HFFc6 (cell line): ENCODE measurements around the gene MYRIP. TPM values are rescaled to one million over a fixed set of nuclear protein-coding genes. Genes with fewer than 3 reads are reported as not detected.

Experiments used
- DNase-seq: peaks from one replicate; pipeline ENCODE4 v3.0.0-alpha.2; 2018
- H3K27ac Mint-ChIP-seq: 2 replicates; pipeline ENCODE4 v1.8.0; 2020; ENCODE audit warnings: mild to moderate bottlenecking, mixed read lengths
- H3K27me3 Mint-ChIP-seq: 2 replicates; pipeline ENCODE4 v1.8.0; 2021; ENCODE audit warnings: mild to moderate bottlenecking, moderate library complexity, mixed read lengths; ENCODE audit not compliant: insufficient read depth
- H3K36me3 Mint-ChIP-seq: 2 replicates; pipeline ENCODE4 v1.8.0; 2021; ENCODE audit warnings: low read depth, mixed read lengths
- H3K4me1 Mint-ChIP-seq: 2 replicates; pipeline ENCODE4 v1.8.0; 2020; ENCODE audit warnings: low read depth, mixed read lengths
- H3K4me3 Mint-ChIP-seq: 2 replicates; pipeline ENCODE4 v1.8.0; 2020; ENCODE audit warnings: mild to moderate bottlenecking, moderate library complexity, mixed read lengths
- H3K9me3 Mint-ChIP-seq: 2 replicates; pipeline ENCODE4 v1.8.0; 2020; ENCODE audit warnings: mild to moderate bottlenecking, mixed read lengths
- total RNA-seq, 6 experiments: library from RNA; stranded (reverse); fragmentation: NEBNext Ultra II Directional; extraction: Animal tissue kit (Norgen Biotek cat#: 25700); gene quantifications; 2 replicates in 1 of 6; 3 replicates in 5 of 6; pipeline ENCODE4 v1.2.3, GENCODE V29; 2021
- TF ChIP-seq, protein P1 (sequence below): fragments of 200-600 bp; sonication (generic); IDR thresholded peaks from 2 replicates; pipeline ENCODE4 v1.5.0; 2021; ENCODE audit warnings: antibody characterized with exemption, mild to moderate bottlenecking

MYRIP gene
- total RNA-seq, 6 experiments from 2014 or later = 0.07 to 0.28 (median 0.13) TPM; not detected in 1

DNA sequence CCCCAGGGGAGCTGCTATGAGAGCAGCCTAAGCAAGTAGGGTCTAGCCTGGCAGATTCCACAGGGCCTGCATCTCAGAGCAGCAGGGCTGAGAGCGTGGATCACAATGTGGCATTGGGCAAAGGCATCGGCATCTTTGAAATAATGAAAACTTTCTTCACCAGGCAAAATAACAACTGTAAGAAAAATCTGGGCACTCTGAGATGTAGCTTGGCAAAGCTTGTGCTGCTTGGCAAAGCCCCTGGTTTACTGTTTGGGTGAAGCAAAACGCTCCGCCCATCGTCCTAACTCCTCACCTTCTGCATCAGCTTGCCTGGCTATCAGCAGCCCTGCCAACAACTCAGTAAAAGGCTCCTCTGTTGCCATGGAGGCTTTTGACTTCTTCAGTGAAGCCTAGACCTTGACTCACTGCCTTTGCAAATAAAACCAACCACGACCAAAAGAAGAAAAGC is 287.3 kb downstream of the MYRIP start:
- H3K36me3 Mint-ChIP-seq = no peaks in the 10 kb centered on the region
- peaks cover 8% of the 10 kb centered on the region; the same call in 1 of the 2 replicates for H3K9me3 Mint-ChIP-seq
- no peak overlapping the region; the same call in 1 of the 2 replicates for H3K4me3 Mint-ChIP-seq
- H3K27me3 Mint-ChIP-seq = no peaks in the 10 kb centered on the region; the same call in 1 of the 2 replicates
- H3K27ac Mint-ChIP-seq = peak overlapping the region; percentile 44
- H3K4me1 Mint-ChIP-seq = peaks cover 32% of the 10 kb centered on the region
- TF ChIP-seq, protein P1, sequence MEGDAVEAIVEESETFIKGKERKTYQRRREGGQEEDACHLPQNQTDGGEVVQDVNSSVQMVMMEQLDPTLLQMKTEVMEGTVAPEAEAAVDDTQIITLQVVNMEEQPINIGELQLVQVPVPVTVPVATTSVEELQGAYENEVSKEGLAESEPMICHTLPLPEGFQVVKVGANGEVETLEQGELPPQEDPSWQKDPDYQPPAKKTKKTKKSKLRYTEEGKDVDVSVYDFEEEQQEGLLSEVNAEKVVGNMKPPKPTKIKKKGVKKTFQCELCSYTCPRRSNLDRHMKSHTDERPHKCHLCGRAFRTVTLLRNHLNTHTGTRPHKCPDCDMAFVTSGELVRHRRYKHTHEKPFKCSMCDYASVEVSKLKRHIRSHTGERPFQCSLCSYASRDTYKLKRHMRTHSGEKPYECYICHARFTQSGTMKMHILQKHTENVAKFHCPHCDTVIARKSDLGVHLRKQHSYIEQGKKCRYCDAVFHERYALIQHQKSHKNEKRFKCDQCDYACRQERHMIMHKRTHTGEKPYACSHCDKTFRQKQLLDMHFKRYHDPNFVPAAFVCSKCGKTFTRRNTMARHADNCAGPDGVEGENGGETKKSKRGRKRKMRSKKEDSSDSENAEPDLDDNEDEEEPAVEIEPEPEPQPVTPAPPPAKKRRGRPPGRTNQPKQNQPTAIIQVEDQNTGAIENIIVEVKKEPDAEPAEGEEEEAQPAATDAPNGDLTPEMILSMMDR = no peak
- peak; percentile 57 for DNase-seq

DNA sequence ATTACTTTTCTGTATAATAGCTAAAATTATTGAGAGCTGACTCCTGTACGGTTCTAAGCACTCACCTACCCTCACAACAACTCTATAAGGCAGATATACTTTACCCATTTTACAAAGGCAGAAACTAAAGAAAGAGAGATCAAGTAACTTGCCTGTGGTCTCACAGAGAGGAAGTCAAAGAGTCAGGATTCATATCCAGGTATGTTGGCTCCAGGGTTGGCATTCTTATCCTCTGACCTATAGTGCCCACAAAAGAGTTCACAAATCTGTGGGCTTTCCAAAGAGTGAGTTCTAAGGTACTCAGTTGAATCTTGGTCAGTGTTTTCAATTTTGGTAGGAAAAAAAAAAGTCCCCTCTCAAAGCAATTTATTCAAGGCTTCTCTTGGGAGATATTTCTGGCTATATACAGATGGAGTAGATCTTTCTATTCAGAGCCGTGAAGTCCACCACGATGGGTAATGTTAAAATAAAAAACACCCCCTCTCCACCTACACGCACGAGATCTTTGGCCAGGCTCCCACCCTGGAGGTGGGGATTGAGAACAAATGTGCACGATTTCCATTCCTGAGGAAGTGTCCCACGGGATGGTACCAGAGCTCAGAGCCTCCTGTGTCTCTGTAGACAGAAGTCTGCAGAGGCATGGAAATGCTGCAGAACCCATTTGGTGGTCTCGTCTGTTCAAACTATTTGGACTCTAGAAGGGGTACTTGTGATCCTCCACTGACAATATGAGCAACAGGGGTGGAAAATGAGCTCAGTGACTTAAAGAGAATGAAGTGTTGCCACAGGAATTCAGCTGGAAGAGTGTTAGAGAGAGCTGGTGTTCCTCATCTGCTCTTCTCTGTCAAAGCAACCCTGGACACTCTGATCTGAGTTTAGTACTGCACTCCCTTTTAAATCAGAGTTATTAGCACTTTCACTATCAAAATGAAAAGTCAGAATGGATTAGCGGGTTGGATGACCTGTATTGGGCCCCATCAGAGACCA is 288.0 kb downstream of the MYRIP start:
- TF ChIP-seq, protein P1 = no peak
- no peak overlapping the region; the same call in 1 of the 2 replicates for H3K4me3 Mint-ChIP-seq
- no peak for DNase-seq
- peaks cover 32% of the 10 kb centered on the region for H3K4me1 Mint-ChIP-seq
- H3K9me3 Mint-ChIP-seq = peaks cover 8% of the 10 kb centered on the region; the same call in 1 of the 2 replicates
- peak overlapping the region; percentile 44 for H3K27ac Mint-ChIP-seq
- H3K27me3 Mint-ChIP-seq = peaks cover 1% of the 10 kb centered on the region; the same call in 1 of the 2 replicates
- H3K36me3 Mint-ChIP-seq = no peaks in the 10 kb centered on the region

DNA sequence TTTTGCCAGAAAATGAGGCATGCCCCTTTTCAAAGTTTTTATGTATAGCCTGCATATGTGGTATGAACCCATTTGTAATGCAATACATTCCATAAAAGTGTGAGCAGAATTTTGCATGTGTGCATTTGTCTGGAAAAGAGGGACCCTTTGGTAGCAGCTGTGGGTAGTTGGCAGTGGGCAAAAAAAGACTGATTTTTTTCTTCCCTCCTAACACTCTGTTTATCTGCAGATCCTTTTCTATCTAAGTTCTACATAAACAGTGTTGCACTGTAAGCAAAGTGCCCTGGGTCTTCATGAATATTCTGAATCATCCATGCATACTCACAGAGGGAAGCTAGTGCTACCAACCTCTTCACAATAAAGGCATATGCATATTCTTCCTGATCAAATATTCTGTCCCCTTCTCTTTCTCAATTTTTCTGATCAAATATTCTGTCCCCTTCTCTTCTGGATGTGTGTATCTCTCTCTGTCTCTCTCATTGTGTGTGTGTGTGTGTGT is 288.9 kb downstream of the MYRIP start:
- no peaks in the 10 kb centered on the region for H3K36me3 Mint-ChIP-seq
- no peak for DNase-seq
- no peak overlapping the region for H3K27ac Mint-ChIP-seq
- H3K9me3 Mint-ChIP-seq = peaks cover 8% of the 10 kb centered on the region; the same call in 1 of the 2 replicates
- H3K4me1 Mint-ChIP-seq = peaks cover 32% of the 10 kb centered on the region
- TF ChIP-seq, protein P1 = no peak
- H3K4me3 Mint-ChIP-seq = no peak overlapping the region
- peaks cover 7% of the 10 kb centered on the region for H3K27me3 Mint-ChIP-seq

DNA sequence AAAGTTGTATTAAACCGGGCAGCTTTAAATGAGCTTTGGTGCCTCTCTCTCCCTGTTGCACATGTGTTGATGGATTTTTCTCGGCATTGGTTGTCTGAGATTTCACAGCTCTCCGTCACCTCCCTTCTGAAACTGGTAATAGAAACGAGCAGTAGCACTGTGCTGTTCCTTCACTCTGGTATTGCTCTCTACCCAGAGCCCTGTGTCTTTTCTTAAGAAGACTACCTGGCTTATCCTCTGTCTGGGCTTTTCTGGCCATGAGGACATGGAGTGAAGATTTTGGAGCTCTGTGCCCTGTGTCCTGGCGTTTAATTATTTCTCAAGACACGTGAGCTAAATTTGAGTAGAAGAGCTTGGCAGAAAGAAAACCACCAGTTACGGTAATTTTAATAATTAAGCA is 290.5 kb downstream of the MYRIP start:
- Mint-ChIP-seq H3K27me3 (peaks cover 7% of the 10 kb centered on the region), H3K36me3 (no peaks in the 10 kb centered on the region), H3K4me3 (no peak overlapping the region), H3K4me1 (peaks cover 32% of the 10 kb centered on the region), H3K9me3 (peaks cover 8% of the 10 kb centered on the region; the same call in 1 of the 2 replicates), H3K27ac (no peak overlapping the region)
- TF ChIP-seq, protein P1 = no peak
- no peak for DNase-seq

DNA sequence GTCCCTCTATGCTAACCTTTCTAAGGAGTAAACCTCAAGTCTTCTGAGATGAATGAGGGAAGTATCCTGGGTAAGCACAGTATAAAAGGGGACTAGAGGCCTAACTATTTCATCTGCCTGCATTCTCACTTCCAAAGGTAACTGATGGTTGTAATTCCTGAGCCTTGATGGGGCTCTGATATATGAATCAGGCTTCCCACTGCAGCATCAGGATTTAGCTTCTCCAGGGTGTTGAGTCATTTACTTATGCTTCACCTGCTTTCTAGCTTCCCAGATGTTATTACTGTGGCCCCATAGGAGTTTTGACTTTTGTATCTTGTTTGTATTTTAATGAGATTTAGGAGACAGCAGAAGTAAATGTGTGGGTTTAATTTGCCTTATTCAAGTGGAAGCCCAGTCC is 292.8 kb downstream of the MYRIP start:
- Mint-ChIP-seq H3K9me3 (peaks cover 8% of the 10 kb centered on the region; the same call in 1 of the 2 replicates), H3K27ac (no peak overlapping the region), H3K27me3 (peaks cover 7% of the 10 kb centered on the region)

More for the DNA sequence above, 292.8 kb downstream of the MYRIP start:
- no peaks in the 10 kb centered on the region for H3K36me3 Mint-ChIP-seq
- DNase-seq = no peak
- H3K4me3 Mint-ChIP-seq = no peak overlapping the region
- H3K4me1 Mint-ChIP-seq = peaks cover 22% of the 10 kb centered on the region
- TF ChIP-seq, protein P1 = no peak
